GM18520 (cell line): ENCODE measurements around the gene KLRC4.
A peak's percentile ranks its signal among the peaks of the same experiment; 100 is the strongest.
"Not testable (repeated sequence)": the region's sequence is repeated elsewhere in the genome, so short reads cannot be mapped to it uniquely, and the experiment has no call there.

ENCODE experiments used
- ATAC-seq: cut with Tn5 transposase; IDR thresholded peaks from one replicate; pipeline ENCODE4 v1.9.1; 2021; ENCODE audit not compliant: unreplicated experiment

Gene KLRC4

DNA sequence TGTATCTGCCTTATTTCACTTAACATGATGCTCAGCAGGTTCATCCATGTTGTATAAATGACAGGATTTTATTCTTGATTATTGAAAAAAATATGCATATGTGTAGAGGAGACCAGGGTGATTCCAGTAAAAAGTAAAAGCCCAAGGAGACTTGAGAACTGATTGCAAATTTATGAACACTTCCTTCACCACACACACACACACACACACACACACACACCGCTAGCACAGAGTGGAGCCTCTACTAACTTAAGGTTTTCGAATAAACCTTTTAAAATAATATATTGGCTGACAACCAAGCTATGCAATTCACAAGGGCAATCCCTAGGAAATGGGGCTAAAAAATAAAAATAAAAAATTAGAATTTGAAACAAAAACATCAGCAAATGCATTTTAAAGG lies 11.4 kb downstream of the KLRC4 start:
- no peak for ATAC-seq

DNA sequence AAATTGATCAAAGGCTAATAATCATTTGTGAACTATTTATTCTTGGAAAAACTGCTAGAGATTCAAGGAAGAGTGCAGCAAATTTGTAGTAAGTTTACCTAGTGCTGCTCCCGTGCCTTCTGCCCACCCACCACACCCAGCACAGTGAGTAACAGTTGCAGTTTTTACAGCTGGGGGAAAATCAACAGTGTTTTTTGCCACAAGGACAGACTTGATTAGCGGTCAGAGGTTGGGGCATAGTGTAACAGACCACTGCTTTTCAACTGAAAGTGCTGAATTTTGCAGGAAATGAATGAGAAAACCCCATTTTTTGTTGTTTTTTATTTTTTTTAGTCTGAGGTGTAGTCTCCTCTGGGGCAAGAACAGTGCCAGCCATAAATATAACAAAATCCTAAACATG lies 12.3 kb downstream of the KLRC4 start:
- no peak for ATAC-seq

DNA sequence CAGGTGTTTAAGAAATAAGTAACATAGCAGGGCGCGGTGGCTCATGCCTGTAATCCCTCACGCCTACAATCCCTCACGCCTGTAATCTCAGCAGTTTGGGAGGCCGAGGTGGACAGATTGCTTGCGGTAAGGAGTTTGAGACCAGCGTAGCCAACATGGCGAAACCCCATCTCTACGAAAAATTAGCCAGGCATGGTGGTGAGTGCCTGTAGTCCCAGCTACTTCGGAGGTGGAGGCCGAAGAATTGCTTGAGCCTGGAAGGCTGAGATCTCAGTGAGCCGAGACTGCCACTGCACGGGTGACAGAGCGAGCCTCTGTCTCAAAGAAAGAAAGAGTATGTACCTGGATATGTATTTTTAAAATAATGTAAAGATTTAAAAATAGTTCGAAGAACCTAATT lies 13.4 kb downstream of the KLRC4 start:
- ATAC-seq, result not testable (repeated sequence)

DNA sequence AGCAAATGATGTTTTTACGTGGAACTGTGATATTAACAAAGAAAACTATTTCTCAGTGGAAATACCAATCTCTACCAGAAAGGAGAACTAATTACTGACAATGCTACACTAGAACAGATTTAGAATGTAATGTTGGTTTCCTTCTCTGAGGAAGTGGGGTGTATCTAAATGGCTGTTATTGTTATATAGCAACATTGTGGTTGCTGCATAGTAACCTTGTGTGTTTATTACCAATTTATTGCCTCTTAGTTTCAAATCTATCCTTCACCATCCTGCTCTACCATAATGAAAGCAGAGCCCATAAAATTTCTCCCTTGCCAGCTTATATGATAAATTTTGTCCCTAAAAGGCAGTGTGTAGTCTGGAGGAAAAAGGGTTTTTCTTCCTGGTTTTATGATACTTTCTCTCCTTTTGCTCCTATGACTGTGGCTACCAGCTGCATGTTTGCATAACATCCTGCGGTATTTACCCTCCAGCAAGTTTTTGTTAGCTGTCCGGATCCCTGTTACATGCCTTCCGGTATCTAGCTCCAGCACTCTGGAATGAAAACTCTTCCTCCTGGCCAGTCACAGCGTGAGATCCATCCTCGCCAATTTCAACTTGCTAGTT lies 14.1 kb downstream of the KLRC4 start:
- peak; percentile 61 for ATAC-seq

DNA sequence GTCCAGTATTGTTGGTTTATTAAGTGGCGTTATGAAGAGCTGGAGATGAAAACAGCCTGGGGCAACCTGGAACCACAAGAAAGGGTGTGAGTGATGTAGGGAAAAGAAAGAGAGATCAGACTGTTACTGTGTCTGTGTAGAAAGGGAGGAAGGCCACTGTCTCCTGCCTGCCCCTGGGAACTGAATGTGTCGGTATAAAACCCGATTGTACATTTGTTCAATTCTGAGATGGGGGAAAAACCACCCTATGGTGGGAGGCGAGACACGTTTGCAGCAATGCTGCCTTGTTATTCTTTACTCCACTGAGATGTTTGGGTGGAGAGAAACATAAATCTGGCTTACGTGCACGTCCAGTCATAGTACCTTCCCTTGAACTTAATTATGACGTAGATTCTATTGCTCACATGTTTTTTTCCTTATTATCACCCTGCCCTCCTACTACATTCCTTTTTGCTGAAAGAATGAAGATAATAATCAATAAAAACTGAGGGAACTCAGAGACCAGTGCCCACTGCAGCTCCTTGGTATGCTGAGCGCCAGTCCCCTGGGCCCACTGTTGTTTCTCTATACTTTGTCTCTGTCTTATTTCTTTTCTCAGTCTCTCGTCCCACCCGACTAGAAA lies 14.9 kb downstream of the KLRC4 start:
- ATAC-seq, result not testable (repeated sequence)

DNA sequence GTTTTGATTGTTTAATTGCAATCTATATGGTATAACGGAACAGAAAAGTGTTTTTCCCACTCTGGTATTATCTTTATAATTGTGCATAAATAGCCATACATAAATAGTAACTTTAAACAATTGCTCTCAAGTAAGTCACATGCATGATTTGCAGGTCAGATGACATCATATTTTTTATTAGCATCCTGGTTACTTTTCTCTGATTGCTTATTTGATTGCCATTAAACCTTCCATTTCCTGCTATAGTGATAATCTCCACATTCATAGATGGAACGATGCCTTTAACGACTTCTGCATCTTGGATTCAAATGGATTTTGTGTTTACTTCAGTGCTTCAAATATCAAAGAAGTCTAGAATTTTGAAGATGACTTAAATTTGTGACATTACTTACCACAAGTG lies 16.3 kb downstream of the KLRC4 start:
- ATAC-seq, result no peak

DNA sequence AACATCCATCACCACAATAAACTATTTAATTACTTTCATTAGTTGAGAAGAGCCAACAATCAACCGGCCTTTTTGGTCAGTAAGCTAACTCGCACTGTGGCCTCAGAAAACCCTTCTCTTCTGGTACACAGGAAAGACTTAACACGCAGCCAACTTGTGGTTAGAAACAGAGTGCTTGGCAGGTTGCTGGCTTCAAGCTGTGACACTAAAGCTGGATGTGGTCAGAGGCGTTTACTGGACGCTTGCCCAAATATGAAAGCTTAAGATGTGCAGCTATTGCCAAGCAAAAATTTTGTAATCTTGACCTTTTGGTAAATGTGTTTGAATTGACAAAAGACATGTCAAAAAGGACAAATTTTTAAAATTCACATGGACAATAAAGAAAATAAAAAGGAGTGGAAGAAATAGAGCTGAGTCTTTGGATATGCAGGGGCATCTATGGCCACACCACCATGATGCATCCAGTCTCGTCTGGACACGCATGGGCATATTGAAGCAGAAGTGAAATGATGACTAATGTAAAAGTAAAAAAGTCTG lies 17.1 kb downstream of the KLRC4 start:
- ATAC-seq, result peak; percentile 74

DNA sequence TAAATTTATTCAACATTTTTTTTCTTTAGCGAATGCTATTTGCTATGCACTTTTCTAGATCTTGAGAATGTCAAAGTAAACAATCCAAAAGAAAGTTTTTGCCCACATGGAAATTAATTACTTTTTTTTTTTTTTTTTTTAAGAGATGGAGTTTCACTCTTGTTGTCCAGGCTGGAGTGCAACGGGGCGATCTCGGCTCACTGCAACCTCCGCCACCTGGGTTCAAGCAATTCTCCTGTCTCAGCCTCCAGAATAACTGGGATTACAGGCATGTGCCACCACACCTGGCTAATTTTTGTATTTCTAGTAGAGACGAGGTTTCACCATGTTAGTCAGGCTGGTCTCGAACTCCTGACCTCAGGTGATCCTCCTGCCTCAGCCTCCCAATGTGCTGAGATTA lies 18.6 kb downstream of the KLRC4 start:
- ATAC-seq, result not testable (repeated sequence)

DNA sequence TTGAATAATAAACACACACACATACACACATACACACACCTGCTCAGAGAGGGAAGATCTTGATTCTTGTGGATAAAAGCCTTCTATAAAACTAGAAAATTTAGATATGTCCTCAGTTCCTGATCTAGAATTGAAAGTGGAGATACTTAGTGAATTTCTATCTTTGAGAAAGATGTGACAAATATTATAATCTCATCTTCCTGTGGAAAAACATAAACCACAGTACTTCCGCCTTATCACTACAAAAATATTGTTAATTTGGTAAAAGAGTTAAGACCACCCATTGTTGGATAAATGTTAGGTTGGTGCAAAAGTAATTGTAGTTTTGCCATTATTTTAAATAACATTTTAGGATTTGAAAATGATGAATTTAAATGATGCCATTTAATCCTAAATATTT lies 19.7 kb downstream of the KLRC4 start, which contains the start of gene KLRK1:
TSS of gene KLRK1 (minus strand) at position 138 of the 400 bp plus-strand sequence. CDS start 1,231 bp downstream, outside the sequence.
- no peak for ATAC-seq

DNA sequence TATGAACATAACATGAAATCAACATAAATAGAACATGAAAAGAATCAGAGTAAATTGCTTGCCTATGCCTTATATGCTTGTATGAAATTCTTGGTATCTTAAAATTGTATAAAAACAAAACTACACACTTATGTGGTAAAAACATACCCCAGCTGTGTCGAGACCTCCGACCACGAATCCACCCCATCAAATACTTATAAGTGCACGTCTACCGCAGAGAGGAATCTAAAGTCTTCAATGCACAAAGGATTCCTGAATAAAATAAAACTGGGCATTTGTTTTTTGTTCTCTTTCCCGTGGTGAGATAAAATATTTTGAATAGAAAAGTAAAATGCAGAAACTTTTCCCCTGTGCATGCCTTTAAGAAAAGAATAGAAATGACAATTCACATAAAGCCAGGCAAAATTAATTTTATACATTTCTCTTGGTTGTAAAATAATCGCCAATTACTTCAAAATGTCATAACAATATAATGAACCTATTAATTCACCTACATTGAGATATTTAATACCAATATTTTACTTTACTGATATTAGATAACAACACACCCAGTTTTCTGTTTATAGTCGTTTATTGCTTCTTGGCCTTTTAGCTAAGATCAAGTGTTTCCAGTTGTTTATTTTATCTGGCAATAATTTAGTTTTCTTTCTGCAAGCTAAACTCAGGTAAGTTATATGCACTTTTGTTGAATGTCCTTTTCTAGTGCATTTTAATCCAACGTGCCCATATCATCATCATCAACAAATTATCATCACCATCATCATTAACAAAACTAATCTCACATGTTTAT lies 20.7 kb downstream of the KLRC4 start:
- ATAC-seq, result no peak

DNA sequence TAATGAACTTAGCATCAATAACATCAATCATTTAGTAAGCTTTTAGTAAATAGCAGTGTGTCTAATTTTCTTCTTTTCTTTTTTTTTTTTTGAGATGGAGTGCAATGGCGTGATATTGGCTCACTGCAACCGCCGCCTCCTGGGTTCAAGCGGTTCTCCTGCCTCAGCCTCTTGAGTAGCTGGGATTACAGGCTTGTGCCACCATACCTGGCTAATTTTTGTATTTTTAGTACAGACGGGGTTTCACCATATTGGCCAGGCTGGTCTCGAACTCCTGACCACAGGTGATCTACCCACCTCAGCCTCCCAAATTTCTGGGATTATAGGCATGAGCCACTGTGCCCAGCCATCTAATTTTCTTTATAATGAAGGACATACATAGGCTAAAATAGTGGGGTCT lies 22.1 kb downstream of the KLRC4 start:
- ATAC-seq, result not testable (repeated sequence)

DNA sequence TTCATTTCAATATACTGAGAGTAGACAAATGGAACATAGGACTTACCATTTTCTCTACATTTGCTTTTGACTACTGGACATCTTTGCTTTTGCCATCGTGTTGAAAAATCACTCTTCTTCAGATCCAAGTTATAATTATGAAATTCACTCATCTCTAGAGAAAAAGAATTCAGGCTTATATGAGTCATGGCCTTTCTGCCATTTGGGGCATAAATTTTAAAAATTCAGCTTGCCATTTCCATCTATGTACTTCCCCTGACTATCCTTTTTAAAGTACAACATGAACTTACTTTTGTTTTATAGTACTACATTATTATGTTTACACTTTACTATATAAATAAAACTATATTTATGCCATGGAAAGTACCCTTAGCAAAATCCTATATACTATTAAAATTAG lies 22.7 kb downstream of the KLRC4 start:
- no peak for ATAC-seq

DNA sequence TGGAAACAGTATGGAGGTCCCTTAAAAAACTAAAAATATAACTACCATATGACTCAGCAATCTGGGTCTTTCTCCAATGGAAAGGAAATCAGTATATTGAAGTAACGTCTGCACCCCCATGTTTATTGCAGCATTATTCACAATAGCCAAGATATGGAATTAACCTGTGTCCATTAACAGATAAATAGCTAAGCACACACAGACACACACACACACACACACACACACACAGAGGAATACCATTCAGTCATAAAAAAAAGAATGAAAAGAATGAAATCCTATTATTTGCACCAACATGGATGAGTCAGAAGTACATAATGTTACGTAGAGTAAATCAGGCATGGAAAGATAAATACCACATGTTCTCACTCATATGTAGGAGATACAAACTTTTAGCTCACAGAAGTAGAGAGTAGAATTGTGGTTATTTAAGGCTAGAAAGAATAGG lies 24.4 kb downstream of the KLRC4 start:
- ATAC-seq, result no peak

DNA sequence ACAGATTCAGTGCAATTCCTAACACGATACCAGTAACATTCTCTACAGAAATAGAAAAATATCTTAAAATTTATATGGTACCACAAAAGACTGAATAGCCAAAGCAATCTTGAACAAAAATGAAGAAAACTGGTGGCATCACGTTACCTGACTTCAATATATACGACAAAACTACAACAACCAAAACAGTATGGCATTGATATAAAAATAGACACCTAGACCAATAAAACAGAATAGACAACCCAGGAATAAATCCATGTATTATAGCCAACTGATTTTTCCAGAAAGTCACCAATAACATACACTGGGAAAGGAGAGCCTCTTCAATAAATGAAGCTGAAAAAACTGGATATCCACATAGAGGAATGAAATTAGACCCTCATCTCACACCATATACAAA lies 25.4 kb downstream of the KLRC4 start:
- no peak for ATAC-seq

DNA sequence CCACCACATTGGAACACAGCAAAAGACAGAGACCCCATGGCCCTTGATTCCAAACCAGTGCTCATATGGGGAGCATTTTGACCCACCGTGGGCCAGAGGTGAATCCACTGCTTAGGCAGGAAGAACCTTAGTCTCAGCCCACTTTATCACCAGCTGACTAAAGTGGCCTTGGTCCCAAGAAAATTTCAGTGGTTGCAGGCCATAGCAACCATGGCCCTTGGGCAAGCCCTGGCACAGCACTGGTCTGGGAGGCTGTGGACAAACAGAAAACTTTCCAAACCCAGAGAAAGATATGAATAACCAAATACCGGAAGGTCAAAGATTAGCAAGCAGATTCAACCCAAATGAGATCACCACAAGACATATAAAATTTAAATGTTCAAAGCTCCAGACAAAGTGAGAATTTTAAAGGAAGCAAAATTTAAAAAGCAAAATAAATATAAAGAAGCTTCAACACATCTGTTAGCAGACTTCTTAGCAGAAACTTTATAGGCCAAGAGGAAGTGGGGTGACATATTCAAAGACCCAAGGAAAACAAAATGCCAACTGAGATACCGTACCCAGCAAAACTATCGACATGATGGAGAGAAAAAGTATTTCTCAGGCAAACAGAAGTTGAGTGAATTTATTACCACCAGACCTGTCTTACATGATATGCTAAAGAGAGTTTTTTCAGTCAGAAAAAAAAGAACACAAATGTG lies 27.5 kb downstream of the KLRC4 start:
- no peak for ATAC-seq

DNA sequence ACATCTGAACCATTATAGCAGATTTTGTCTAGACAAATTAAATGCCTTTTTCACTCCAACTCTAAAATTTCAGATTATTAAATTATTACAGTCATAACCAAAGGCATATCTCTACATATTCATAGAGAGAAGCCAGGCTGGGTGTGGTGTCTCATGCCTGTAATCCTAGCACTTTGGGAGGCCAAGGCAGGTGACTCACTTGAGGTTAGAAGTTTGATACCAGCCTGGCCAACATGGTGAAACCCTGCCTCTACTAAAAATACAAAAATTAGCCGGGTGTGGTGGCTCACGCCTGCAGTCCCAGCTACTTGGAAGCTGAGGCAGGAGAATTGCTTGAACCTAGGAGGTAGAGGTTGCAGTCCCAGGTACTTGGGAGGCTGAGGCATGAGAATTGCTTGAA lies 30.8 kb downstream of the KLRC4 start:
- ATAC-seq, result not testable (repeated sequence)

DNA sequence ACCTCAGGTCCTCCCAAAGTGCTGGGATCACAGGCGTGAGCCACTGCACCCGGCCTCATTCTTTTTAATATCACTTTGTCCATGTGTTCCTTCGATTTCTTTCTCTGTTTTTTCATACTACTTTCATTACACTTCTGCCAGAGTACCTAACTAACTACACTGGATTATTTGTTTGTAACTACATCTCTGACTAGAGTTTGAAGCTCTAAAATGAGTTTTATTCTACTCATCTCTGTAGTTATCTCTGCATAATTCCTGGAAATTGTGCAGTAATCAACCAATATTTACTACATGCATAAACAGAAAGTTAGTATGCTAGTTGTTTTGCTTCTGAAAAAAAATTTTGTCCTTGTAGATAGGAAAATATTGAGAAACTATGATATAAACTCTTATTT lies 34.9 kb downstream of the KLRC4 start:
- no peak for ATAC-seq

DNA sequence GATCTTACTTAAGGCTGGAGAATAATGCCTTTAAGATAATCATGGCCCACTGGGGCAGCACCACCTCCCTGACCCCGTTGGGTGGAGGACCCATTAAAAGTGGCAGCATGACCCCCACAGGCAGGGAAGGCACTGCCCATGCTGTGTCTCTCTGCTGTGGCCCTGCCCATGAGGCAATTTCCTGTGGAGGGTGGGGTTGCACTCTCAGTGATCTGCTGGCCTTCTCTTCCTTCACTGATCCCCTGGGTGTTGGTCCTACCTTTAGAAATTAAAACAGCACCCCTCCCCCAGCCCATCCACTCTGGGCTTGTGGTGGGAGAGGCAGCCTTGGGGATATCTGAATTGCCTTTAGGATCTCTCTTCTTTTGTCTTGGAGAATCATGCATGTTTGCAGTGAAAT lies 37.0 kb downstream of the KLRC4 start:
- no peak for ATAC-seq

DNA sequence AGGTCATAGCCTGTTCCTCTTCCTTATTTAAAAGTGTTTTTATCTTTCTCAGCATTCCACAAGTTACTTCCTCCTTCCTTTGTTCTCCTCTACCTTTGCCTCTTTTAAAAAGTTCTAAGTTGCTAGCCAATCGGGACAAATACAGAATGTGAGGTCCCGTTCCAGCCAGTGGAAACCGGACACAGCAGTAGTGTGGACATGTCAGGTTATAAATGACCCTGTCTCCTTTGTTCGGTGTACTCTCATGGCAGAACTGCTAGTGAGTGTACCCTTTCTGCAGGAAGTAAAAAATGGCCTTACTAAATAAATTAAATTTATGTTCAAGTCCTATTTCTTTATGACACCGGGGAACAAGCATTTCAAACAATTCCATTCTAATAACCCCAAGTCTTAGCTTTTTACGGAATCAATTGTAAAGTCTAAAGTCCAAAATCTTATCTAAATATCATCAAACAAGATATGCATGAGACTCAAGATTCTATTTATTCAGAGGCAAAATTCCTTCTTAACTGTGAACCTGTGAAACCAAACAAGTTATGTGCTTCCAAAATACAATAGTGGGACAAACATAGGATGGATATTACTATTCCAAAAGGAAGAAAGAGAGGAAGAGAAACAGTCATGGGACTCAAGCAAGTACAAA lies 37.5 kb downstream of the KLRC4 start:
- not testable (repeated sequence) for ATAC-seq

DNA sequence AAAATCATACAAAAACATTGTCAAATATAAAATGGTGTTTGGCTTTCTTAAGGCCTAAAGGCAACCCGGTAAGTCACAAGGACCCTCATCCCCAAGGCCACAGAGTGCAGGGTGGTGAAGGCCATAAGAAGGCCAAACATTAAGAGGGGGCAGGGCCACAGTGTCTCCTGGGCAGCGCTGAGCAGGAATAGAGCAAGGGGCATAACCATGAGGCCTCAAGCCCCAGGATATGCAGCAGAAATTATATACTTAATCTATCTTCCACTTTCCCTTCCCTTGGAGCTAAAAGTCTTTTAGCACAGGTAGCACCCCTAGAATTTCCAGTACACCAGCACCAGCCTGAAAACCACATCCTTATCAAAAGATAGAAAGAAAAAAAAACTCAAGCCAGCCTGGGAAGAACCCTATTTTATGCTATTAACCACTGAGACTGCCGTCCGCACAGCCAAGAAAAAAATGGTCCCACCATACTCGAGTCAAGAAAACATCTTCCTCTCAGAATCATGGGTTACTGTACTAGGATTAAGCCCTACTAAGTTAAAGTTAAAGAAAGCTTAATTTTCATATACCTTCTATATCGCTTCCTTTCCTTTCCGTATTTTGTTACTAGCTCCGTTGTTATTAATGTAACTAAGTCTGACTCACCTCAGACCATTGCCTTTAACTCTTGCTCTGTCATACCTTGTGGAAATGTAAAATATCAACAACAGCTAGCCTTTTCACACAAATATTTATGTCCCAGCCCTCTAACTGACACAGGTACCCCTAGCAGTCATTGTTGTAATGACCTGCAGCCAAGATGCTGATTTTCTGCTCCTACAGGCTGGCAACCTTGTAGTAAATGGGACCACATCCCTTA lies 39.8 kb downstream of the KLRC4 start:
- no peak for ATAC-seq
